CD1c-positive myeloid dendritic cell (primary cell): ENCODE data around the gene COG7.
"Not testable (repeated sequence)": the region's sequence is repeated elsewhere in the genome, so short reads cannot be mapped to it uniquely, and the experiment has no call there.

Experiments
- DNase-seq: peaks from one replicate; pipeline ENCODE4 v3.0.0-alpha.2; 2016; ENCODE audit errors: extremely low spot score

COG7 gene

GRCh38 chr16:23410176-23410575 lies 42.8 kb downstream of the COG7 start:
- no peak for DNase-seq

- DNase-seq: no peak
Measured at GRCh38 chr16:23409522-23409921, 43.5 kb downstream of the COG7 start.

GRCh38 chr16:23408823-23409298 lies 44.1 kb downstream of the COG7 start:
- DNase-seq: no peak

GRCh38 chr16:23408242-23408822 lies 44.7 kb downstream of the COG7 start:
- no peak for DNase-seq

GRCh38 chr16:23407436-23408127 lies 45.4 kb downstream of the COG7 start:
- DNase-seq: no peak

- no peak for DNase-seq
Measured at GRCh38 chr16:23406546-23407240, 46.3 kb downstream of the COG7 start.

GRCh38 chr16:23406024-23406423 lies 47.0 kb downstream of the COG7 start:
- DNase-seq: no peak

GRCh38 chr16:23403547-23403946 lies 49.4 kb downstream of the COG7 start:
- no peak for DNase-seq

- no peak for DNase-seq
Measured at GRCh38 chr16:23402100-23402499, 50.9 kb downstream of the COG7 start.

- no peak for DNase-seq
Measured at GRCh38 chr16:23401139-23401538, 51.9 kb downstream of the COG7 start.

- DNase-seq: not testable (repeated sequence)
Measured at GRCh38 chr16:23400447-23400846, 52.5 kb downstream of the COG7 start.

- no peak for DNase-seq
Measured at GRCh38 chr16:23398987-23399805, 53.8 kb downstream of the COG7 start.

GRCh38 chr16:23397464-23397863 lies 55.5 kb downstream of the COG7 start:
- DNase-seq: no peak

- no peak for DNase-seq
Measured at GRCh38 chr16:23395732-23396131, 57.3 kb downstream of the COG7 start.

- DNase-seq: no peak
Measured at GRCh38 chr16:23394141-23394831, 58.7 kb downstream of the COG7 start.

- no peak for DNase-seq
Measured at GRCh38 chr16:23392223-23392600, 60.8 kb downstream of the COG7 start.

GRCh38 chr16:23391381-23392222 lies 61.4 kb downstream of the COG7 start:
- no peak for DNase-seq

- DNase-seq: not testable (repeated sequence)
Measured at GRCh38 chr16:23389936-23390335, 63.1 kb downstream of the COG7 start.

- DNase-seq: no peak
Measured at GRCh38 chr16:23389201-23389600, 63.8 kb downstream of the COG7 start.

- no peak for DNase-seq
Measured at GRCh38 chr16:23388786-23389185, 64.2 kb downstream of the COG7 start.

GRCh38 chr16:23387666-23388065 lies 65.3 kb downstream of the COG7 start:
- DNase-seq: no peak
